ENCODE data around the gene STARD3NL.

Gene STARD3NL

GRCh38 chr7:38178004-38178694, at the start of gene STARD3NL:
Gene STARD3NL, plus strand, starts transcription at chr7:38178245. Its CDS starts 29,260 bp downstream, at chr7:38207505.
- in situ Hi-C loops (cut with HindIII; ENCODE audit: low sequenced_read_pairs): no loop called here
- peak within 1 kb of the TSS; percentile 86 for H3K4me3 ChIP-seq (ENCODE audit: low read depth, low read length)
- DNase-seq (ENCODE audit: low read depth, low spot score): peak; percentile 100
- TF ChIP-seq CTCF (IDR thresholded peaks at IDR 0.05; ENCODE audit: low read depth, low read length): no peak

- in situ Hi-C loops (cut with HindIII; ENCODE audit: low sequenced_read_pairs): no loop called here
- TF ChIP-seq CTCF (IDR thresholded peaks at IDR 0.05; ENCODE audit: low read depth, low read length): no peak
- no peak for DNase-seq (ENCODE audit: low read depth, low spot score)
- no peak overlapping the region for H3K4me3 ChIP-seq (ENCODE audit: low read depth, low read length)
Measured at GRCh38 chr7:38129162-38129561, 48.9 kb upstream of the STARD3NL start.

GRCh38 chr7:38129579-38129978, 48.5 kb upstream of the STARD3NL start:
- H3K4me3 ChIP-seq (ENCODE audit: low read depth, low read length): no peak overlapping the region
- in situ Hi-C loops (cut with HindIII; ENCODE audit: low sequenced_read_pairs): no loop called here
- TF ChIP-seq CTCF (IDR thresholded peaks at IDR 0.05; ENCODE audit: low read depth, low read length): no peak
- DNase-seq (ENCODE audit: low read depth, low spot score): no peak

- in situ Hi-C loops (cut with HindIII; ENCODE audit: low sequenced_read_pairs): no loop called here
- no peak for DNase-seq (ENCODE audit: low read depth, low spot score)
- no peak overlapping the region for H3K4me3 ChIP-seq (ENCODE audit: low read depth, low read length)
- no peak for TF ChIP-seq CTCF (IDR thresholded peaks at IDR 0.05; ENCODE audit: low read depth, low read length)
Measured at GRCh38 chr7:38138171-38138570, 39.9 kb upstream of the STARD3NL start.

GRCh38 chr7:38141187-38141586, 36.9 kb upstream of the STARD3NL start:
- DNase-seq (ENCODE audit: low read depth, low spot score): no peak
- H3K4me3 ChIP-seq (ENCODE audit: low read depth, low read length): no peak overlapping the region
- TF ChIP-seq CTCF (IDR thresholded peaks at IDR 0.05; ENCODE audit: low read depth, low read length): no peak
- in situ Hi-C loops (cut with HindIII; ENCODE audit: low sequenced_read_pairs): no loop called here

GRCh38 chr7:38142736-38143135, 35.3 kb upstream of the STARD3NL start:
- no peak for TF ChIP-seq CTCF (IDR thresholded peaks at IDR 0.05; ENCODE audit: low read depth, low read length)
- no peak for DNase-seq (ENCODE audit: low read depth, low spot score)
- no peak overlapping the region for H3K4me3 ChIP-seq (ENCODE audit: low read depth, low read length)
- in situ Hi-C loops (cut with HindIII; ENCODE audit: low sequenced_read_pairs): no loop called here
